NK-92 (cell line): ENCODE data around the gene E4F1.
A peak's percentile ranks its signal among the peaks of the same experiment; 100 is the strongest.

Experiments used
- DNase-seq: peaks from one replicate; lab custom pipeline; 2025; ENCODE audit not compliant: unreplicated experiment; lab: John Stamatoyannopoulos, UW

Gene E4F1, protein sequence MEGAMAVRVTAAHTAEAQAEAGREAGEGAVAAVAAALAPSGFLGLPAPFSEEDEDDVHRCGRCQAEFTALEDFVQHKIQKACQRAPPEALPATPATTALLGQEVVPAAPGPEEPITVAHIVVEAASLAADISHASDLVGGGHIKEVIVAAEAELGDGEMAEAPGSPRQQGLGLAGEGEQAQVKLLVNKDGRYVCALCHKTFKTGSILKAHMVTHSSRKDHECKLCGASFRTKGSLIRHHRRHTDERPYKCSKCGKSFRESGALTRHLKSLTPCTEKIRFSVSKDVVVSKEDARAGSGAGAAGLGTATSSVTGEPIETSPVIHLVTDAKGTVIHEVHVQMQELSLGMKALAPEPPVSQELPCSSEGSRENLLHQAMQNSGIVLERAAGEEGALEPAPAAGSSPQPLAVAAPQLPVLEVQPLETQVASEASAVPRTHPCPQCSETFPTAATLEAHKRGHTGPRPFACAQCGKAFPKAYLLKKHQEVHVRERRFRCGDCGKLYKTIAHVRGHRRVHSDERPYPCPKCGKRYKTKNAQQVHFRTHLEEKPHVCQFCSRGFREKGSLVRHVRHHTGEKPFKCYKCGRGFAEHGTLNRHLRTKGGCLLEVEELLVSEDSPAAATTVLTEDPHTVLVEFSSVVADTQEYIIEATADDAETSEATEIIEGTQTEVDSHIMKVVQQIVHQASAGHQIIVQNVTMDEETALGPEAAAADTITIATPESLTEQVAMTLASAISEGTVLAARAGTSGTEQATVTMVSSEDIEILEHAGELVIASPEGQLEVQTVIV

DNA sequence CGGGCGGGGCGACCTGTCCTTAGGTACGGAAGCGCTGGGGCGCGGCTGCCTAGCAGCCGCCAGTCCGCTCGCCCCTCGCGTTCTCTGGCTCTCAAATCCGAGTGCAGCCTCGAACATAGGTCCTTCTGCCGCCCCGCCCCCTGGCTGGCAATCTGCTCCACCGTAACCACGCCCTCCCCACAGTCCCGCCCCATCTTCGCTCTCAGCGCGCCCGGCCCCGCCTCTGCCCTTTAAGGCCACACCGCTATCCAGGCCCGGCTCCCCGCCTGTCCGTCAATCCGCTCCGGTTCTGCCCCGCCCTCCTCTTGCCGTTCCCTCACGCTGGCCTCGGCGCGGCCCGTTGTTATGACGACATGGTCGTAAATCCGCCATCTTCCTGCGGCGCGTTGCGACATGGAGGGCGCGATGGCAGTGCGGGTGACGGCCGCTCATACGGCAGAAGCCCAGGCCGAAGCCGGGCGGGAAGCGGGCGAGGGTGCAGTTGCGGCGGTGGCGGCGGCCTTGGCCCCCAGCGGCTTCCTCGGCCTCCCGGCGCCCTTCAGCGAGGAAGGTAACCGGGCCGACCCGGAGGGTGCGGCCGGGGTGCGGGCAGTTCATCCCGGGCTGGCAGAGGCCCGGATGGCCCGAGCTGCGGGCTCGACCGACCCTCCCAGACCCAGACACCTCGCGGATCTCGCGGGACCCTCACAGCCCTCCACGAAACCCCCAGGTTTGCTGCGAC, at the start of gene E4F1:
Gene E4F1, plus strand, starts transcription at position 371 of the 721 bp plus-strand sequence. Its CDS starts 23 bp downstream, at position 394.
- peak; percentile 89 for DNase-seq

DNA sequence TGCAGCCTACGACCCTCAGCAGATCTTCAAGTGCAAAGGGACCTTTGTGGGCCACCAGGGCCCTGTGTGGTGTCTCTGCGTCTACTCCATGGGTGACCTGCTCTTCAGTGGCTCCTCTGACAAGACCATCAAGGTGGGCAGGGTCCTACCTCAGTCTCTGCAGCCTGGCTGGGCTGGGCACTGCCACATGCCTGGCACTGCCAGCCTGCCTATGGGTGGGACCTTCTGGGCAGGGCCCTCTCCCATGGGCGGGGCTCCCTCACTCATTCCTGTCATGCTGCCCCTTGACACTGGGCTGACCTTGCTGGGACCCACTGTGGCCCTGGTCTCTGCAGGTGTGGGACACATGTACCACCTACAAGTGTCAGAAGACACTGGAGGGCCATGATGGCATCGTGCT, 49.5 kb upstream of the E4F1 start:
- no peak for DNase-seq

DNA sequence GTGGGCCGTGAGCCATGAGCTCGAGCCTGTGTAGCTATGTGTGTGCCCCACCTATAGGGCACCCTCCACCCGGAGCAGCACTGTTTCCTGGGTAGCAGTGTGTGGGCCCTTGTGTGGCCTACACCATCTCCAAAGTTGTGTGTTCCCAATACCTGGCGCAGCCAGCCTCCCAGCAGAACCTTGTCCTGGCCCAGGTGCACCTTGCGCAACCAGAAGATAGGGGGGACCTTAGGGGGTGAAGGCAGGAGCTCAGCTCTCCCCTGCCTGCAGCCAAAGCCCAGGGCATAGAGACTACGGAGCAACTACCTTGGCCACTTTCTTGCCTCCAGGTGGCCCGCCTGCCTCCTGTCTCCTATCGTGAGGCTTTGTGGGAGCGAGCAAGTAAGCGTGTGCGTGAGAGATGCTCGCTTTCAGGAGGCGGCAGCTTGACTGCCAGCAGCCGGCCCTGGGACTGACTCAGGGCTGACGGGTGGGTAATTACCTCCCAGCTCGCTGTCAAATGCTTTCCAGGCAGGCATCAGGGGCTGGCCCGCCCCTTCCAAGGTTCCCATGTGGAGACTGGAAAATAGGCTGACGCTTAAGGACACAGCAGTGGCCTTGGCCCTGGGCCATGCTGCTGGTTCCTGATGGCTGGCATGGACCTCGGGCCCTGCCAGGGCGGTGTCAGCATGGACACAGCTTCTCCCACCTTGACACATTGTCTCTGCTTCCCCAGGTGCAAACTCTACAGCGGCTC, 48.8 kb upstream of the E4F1 start:
- no peak for DNase-seq

DNA sequence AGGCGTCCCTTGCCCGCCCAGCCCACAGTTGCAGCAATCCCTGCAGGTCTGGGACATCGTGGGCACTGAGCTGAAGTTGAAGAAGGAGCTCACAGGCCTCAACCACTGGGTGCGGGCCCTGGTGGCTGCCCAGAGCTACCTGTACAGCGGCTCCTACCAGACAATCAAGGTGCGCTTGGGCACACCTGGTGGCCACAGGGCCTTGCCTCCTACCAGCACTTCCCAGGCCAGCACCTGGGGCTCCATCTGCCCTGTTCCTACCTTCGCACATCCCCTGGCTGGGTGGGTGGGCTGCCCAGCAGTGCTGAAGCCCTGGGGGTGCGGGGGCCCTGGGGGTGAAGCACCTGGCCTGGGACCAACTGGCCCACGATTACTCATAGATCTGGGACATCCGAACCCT, 47.9 kb upstream of the E4F1 start:
- no peak for DNase-seq

DNA sequence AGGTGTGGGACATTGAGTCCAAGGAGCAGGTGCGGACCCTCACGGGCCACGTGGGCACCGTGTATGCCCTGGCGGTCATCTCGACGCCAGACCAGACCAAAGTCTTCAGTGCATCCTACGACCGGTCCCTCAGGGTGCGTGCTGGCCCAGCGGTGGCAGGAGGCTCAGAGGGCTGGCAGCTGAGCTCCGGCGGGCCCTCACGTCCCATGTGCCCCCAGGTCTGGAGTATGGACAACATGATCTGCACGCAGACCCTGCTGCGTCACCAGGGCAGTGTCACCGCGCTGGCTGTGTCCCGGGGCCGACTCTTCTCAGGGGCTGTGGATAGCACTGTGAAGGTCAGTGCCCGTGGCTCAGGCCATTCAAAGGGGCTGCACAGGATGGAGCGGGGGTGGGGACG, 47.3 kb upstream of the E4F1 start:
- no peak for DNase-seq

DNA sequence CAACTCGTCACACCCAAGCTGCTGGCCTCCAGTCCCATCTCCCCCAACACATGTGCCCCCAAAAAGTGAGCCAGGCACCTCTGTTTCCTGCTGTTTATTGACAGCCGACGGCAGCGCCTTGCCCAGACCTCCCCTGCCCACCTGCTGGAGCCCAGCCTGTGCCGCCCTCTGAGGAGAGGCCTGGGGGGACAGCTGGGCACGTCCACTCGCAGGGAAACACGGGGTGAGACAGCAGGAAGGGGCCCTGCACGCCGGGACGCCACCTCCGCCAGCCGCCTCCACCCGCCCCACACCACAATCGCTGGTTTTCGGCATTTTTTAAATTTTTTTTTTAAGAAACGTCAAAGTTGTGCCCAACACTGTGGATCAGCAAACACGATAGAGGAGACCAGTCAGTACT, 46.3 kb upstream of the E4F1 start:
- no peak for DNase-seq

DNA sequence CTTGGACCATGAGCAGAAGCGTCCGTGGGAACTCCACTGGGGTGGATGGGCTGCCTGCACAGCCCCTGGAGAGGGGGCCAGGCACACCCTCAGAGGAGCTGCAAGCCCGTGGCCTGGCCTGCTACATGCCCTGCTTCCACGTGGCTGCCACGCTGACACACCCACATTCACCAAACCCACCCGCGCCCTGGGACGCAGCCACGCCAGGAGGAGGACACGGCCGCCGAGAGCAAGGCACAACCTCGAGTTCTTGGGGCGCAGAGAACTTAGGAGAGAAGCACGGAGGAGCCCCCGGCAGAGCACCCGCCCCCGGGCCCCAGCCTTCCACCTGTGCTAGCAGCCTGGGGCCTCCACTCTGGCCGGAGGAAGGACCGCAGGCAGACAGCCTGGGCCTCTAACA, 45.8 kb upstream of the E4F1 start:
- no peak for DNase-seq

DNA sequence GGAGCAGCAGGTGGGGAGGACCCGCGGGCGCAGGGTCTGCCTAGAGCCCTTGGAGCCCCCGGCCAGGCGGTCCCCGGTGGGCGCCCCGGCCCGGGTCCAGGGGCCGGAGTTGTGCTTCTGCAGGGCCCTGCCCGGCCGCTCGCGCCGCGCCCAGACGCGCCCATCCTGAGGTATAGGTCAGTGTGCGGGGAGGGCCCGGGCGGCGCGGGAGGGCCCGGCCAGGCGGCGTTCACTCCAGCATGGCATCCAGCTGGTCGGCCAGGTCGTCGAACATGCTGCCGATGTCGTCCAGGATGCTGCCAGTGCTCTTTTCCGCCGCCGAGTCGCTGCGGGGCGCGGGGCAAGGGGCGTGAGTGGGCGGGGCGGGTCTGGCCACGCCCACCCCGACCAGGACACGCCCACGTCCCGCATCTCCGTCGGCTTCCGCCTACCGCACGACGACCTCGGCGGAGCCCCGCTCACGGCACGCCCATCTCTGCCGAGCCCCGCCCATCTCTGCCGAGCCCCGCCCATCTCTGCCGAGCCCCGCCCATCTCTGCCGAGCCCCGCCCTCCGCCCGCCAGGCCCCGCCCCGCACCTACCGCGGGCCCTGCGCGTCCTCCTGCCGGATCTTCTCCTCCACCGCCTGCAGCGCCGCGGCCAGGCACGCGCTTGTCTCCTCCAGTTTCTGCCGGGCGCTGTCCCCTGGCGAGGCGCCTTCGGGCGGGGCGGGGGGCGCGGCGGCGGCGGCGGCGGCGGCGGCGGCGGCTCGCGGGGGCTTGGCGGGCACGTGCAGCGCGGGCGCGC, 44.9 kb upstream of the E4F1 start:
- DNase-seq: no peak

DNA sequence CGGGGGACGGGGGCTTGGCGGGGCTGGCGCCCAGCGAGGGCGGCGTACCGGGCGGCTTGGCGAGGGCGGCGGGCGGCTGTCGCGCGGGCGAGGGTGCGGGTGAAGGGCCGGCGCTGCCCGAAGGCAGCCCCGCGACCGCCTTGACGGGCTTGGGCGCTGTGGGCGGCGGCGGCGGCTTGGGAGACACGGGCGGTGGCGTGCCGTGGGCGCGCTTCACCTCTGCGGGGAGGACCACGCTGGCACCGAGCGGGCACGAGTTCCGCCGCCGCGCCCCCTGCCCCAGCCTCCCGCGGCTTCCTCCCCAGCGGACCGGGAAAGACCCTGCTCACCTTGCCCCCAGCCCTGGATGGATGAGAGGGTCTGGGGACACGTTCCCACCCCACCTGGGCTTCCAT, 44.3 kb upstream of the E4F1 start:
- no peak for DNase-seq

DNA sequence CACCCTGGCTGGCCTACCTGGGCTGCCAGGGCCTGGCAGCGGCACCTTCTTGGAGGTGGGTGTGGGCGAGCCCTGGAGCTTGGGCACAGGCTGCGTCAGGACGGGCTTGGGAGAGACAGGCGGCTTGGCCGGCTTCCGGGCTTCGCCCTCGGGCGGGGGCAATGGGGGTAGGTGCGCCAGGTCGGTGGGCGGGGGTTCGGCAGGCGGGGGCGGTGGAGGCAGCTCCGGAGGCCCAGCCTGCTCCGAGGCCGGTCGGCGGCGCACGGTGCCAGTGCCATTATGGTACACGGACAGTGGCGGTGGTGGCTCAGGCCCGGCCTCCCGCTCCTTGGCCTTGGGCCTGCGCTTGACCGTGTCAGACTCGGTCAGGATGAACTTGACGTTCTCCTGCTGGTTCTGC, 43.8 kb upstream of the E4F1 start:
- DNase-seq: no peak

DNA sequence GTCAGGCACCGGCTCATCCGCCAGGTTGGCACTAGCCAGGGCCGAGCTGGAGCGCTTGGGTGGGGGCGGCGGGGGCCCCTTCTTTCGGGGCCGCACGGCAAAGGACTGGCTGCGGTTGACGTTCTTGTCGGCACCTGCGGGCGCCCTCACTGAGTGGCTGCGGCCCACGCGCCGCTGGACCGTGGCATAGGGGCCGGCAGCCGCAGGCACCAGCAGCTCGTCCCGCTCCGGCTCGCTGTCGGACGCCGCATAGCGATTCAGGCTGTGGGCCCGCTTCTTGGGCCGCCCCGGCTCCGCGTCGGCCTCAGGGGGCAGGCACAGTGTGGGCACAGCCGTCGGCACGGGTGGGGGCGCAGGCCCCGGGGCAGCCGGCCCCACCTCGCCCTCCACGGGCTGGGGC, 42.9 kb upstream of the E4F1 start:
- no peak for DNase-seq

DNA sequence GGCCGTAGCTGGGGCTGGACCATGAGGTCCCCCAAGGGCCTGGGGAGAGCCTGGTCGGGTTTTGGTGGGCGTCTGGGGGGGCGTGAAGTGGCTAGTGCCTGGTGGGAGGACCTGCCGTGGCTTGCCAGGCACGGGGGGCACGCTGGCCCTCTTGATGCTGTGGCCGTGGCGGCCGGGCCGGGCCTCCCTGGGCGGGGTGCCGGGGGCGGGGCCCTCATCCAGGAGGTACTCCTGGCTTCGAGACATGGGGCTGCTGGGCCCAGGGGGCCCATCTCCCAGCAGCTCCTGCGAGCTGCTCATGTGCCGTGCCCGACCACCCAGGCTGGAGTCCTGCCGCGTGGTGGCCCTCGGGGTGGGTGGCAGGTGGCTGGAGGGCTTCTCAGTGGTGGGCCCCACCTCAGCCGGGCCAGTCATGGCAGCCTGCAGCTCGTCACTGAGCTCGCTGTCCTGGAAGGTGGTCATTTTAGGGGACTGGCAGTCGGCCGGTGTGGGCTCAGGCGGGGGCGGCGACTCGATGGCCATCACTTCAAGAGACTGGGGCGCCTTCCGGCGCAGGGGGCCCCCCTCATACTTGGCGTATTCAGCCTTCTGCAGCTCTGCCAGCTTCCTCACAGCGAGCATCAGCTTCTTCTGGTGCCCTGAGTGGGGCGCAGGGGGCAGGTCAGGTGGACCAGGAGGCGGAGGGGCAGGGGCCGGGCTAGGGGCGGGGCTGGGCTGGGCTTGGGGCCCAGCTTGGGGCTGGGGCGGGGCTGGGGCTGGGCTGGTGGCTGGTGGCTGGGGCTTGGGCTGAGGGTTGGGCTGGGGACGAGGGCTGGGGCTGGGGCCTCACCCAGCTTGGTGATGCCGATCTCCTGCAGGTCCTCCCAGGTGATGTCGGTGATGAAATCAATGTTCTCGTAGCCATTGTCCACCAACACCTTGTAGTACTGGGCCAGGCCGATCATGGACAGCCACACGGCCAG, 42.1 kb upstream of the E4F1 start:
- DNase-seq: no peak

DNA sequence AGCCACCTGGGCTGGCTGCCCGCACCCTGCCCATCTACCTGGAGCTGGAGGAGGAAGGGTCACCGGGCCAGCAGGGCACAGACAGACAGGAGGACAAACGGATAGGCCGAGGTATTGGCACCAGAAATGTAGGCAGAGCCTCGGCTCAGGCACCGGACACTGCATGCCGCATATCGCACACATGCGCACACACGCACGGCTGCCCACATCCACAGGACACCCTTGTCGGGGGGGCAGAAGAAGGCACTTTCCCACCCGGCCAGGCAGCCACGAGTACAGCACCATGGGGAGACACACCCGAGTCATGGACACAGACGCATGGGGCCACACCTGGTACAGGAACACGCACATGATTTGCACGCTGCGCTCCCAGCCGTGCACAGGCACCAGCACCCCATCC, 41.4 kb upstream of the E4F1 start:
- no peak for DNase-seq

DNA sequence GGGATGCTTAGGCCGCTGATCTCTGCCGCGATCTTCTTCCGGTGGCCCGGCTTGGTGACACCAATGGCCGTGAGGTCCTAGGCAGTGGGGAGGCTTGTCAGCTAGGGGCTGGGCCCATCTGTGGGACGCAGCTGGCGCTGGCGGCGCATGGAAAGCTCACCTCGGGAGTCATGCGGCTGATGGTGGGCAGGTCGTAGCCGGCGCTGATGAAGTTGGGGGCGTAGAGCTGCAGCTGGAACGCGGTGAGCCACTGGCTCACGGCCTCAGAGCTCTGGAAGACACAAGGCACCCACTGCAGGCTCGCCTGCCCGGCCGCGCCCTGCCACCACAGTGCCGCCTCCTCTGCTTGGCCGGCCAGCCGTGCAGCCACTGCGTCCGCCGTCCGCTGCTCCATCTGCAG, 39.7 kb upstream of the E4F1 start:
- no peak for DNase-seq

DNA sequence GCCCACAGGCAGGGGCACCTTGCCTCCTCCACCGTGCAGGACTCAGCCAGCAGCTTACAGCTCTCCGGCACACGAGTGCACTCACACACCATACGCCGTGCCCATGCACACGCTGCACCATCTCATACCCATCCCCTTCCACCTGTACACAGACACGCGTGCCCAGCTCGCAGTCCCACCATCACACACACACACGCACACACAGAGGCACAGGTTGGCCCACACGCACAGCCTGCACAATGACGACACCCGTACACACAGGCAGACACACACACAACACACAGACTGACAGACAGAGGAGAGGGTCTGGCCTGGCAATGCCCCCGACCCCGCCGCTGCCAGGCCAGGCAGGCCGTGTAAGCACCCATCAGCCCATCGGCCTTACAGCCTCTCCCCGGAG, 39.0 kb upstream of the E4F1 start:
- DNase-seq: no peak

DNA sequence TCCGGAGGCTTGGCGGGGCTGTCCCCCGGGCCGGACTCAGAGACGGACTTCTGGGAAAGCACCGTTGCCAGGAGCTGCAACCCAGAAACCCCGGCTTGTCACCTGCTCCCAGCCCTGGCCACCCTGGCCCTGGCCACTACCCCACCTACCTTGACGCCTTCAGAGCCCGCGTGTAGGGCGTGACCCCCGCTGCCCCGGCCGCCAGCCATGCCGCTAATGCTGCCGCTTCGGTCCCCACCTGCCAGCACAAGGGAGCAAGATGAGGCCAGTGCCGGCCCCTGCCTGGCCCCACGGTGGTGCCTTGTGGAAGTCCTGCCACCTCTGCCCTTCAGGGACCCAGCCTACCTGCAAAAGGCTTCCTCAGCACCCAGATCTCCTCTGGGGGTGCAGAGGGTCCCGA, 38.4 kb upstream of the E4F1 start:
- no peak for DNase-seq

DNA sequence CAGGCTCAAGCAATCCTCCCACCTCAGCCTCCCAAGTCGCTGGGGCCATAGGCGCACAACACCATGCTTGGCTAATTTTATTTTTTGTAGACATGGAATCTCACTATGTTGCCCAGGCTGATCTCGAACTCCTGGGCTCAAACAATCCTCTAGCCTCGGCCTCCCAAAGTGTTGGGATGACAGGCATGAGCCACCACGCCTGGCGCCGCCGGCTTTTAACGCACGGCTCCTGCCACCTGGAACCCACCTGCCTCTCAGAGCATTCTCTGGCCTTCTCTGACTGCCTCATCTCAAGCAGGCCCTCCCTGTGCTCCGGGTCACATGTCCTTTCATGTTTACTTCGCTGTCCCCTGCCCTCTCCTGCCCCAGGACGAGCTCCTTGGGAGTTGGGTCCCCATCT, 37.3 kb upstream of the E4F1 start:
- DNase-seq: no peak

DNA sequence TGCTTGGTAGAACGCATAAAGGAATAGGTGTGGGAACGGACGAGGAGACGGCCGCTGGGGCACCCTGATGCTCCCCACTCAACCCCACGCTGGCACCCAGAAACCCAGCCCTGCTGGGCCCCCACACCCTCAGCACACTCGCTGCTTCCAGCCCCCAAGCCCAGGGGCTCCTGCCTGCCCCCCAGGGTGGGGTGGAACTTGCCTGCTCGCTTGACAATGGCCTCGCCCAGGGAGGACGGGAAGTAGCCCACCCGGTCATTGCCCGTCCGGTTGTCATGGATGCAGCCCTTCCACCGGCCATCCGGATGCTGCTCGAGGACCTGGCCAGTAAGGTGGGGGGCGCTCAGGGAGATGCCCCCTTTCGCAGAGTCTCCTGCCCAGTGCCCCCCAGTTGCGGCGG, 36.9 kb upstream of the E4F1 start:
- no peak for DNase-seq

DNA sequence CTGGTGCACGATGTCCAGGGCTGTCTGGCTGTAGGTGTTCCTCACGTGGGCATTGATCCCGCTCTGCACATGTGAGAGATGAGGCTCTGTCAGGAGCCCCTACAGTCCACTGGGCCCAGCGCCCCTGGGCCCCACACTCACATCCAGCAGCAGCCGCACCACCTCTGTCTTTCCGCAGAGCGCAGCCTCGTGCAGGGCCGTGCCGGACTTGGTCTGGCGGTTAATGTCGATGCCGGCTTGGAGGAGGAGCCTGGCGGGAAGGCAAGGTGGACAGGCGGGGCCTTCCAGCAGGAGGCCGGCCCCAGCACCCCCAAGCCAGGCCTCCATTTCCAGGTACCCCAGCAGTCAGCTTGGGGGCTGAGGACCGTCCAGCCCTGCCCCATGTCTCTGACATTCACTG, 36.2 kb upstream of the E4F1 start:
- no peak for DNase-seq
